Measurements from ENCODE around the gene PRR7.

The PRR7 gene

DNA sequence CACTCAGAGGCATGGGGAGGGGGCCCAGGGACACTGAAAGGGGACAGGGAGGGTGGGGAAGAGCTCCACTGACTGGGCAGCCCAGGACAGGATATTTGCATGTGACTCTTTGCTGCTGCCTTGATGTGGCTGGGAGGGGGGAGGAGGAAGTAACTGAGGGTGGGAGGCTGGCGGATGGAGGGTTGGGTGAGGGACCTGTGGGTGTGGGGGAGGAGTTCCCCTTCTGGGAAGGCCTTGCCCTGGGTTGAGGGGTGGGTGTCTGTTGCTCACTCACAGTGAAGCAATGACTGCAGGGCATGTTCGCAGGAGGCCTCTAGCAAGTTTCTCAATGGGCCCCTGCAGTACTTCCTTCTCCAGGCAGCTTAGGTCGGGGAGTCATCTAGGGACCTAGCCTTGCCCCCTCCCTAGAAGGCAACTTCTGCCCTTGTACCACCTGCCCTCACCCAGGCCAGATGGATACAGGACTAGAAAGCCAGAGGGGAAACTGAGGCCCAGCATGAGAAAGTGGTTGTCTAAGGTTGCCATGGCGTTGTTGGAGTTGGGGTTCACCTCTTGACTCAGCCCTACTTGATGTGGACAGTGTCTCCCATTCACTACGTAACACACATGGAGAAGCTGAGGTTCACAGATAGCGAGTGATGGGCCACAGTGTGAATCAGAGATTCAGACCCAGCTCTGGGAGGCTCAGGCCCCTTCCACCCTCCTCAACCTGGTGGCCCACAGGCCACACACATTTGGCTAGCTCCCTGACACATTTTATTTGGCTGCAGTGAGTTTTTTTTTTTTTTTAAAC is 17.2 kb upstream of the PRR7 start:
- Histone ChIP-seq H3K79me2 (ENCODE audit: control insufficient read depth, insufficient read depth, low read length) (peaks cover 5% of the 10 kb centered on the region), H3K27ac (ENCODE audit: low read depth, low read length) (no peak overlapping the region), H2AK5ac (ENCODE audit: low read length) (no peak overlapping the region), H2BK5ac (ENCODE audit: low read length) (no peak overlapping the region), H2BK15ac (replicated peaks; ENCODE audit: low read depth) (no peak overlapping the region), H3K4me2 (ENCODE audit: low read length) (no peak overlapping the region), H2BK120ac (ENCODE audit: low read depth, low read length) (no peak overlapping the region), H4K8ac (ENCODE audit: low read depth, low read length) (no peak overlapping the region), H3K36me3 (ENCODE audit: control insufficient read depth, insufficient read depth, low read length) (no peaks in the 10 kb centered on the region), H3K4me1 (ENCODE audit: control insufficient read depth, low read depth, low read length) (peaks cover 6% of the 10 kb centered on the region), H3K4me3 (ENCODE audit: low read length) (no peak overlapping the region), H3K9ac (ENCODE audit: low read length) (no peak overlapping the region), H3K56ac (ENCODE audit: low read length) (peak overlapping the region; percentile 5), H3K4ac (ENCODE audit: low read depth, low read length) (no peak overlapping the region), H3K27me3 (ENCODE audit: insufficient read depth, low read length, poor library complexity) (no peaks in the 10 kb centered on the region), H3K18ac (ENCODE audit: low read length) (no peak overlapping the region), H3K79me1 (ENCODE audit: low read length) (peaks cover 11% of the 10 kb centered on the region), H3K23ac (ENCODE audit: low read length) (no peak overlapping the region), H4K5ac (ENCODE audit: low read length) (no peak overlapping the region)
- WGBS (ENCODE audit: extremely low coverage, insufficient coverage, low lambda C conversion rate): no CpG with 5 or more reads among the region's 6 CpGs
- DNase-seq: no peak

DNA sequence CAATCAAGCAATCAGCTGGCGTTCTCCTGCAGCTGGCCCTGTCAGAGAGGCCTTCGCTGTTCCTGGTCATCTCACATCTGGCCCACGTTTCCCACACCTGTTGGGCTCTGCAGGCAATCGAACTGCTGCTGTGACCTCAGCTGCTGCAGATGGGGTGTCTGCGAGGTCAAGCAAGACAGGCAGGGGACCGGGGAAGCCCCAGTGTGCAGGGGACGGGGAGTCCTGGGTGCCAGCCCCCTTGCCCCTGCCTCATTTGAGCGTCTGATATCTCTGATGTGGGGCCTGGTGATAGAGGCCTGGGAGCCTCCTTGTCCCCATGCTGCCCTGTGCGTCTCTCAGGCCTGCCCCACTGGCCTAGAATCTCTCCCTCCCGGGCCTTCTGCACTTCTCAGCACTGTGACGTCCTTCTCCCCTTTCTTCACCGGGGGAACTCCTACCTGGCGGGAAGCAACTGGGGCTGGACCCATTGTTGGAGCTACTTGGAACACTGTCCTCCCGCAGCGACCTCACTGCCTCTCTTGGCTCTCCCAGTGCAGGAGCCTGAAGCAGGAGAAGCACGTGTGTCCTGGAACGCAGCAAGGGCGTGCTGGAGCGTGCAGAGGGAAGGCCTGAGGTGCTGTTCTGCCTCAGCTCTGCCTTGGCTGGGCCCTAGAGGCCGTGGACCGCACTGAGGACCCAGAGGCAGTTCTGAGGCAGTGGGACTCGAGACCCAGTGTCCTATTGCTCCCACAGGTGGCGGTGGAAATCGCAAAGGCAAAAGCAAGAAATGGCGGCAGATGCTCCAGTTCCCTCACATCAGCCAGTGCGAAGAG is 16.3 kb upstream of the PRR7 start:
- H3K23ac ChIP-seq (ENCODE audit: low read length): no peak overlapping the region
- no peak for DNase-seq
- no peak overlapping the region for H4K5ac ChIP-seq (ENCODE audit: low read length)
- peaks cover 6% of the 10 kb centered on the region for H3K4me1 ChIP-seq (ENCODE audit: control insufficient read depth, low read depth, low read length)
- H3K4me2 ChIP-seq (ENCODE audit: low read length): no peak overlapping the region
- no peak overlapping the region for H2AK5ac ChIP-seq (ENCODE audit: low read length)
- no peak overlapping the region for H3K4me3 ChIP-seq (ENCODE audit: low read length)
- H3K79me2 ChIP-seq (ENCODE audit: control insufficient read depth, insufficient read depth, low read length): peaks cover 5% of the 10 kb centered on the region
- H3K4ac ChIP-seq (ENCODE audit: low read depth, low read length): no peak overlapping the region
- H4K8ac ChIP-seq (ENCODE audit: low read depth, low read length): no peak overlapping the region
- no peak overlapping the region for H2BK5ac ChIP-seq (ENCODE audit: low read length)
- no peaks in the 10 kb centered on the region for H3K27me3 ChIP-seq (ENCODE audit: insufficient read depth, low read length, poor library complexity)
- H3K79me1 ChIP-seq (ENCODE audit: low read length): peaks cover 11% of the 10 kb centered on the region
- no peak overlapping the region for H3K56ac ChIP-seq (ENCODE audit: low read length)
- no CpG with 5 or more reads among the region's 26 CpGs for WGBS (ENCODE audit: extremely low coverage, insufficient coverage, low lambda C conversion rate)
- no peak overlapping the region for H2BK120ac ChIP-seq (ENCODE audit: low read depth, low read length)
- no peak overlapping the region for H3K18ac ChIP-seq (ENCODE audit: low read length)
- no peak overlapping the region for H2BK15ac ChIP-seq (replicated peaks; ENCODE audit: low read depth)
- H3K9ac ChIP-seq (ENCODE audit: low read length): no peak overlapping the region
- no peaks in the 10 kb centered on the region for H3K36me3 ChIP-seq (ENCODE audit: control insufficient read depth, insufficient read depth, low read length)
- H3K27ac ChIP-seq (ENCODE audit: low read depth, low read length): no peak overlapping the region

DNA sequence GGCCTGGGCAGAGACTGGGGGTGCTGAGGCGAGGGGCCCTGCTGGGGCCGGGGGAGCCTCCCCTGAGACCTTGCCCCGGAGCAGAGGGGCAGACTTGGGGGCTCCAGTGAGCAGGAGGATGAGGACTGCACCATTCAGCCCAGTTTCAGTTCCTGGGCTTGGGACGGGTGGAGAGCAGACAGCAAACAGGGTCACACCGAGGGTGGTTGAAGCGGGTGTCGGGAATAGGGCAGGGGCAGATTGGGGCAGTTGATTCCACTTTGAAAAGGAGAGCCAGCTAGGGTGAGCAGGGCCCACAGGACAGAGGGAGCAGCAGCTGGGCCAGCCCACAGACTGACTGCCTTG is 15.7 kb upstream of the PRR7 start:
- H3K18ac ChIP-seq (ENCODE audit: low read length): no peak overlapping the region
- no peak overlapping the region for H3K4me2 ChIP-seq (ENCODE audit: low read length)
- H3K79me1 ChIP-seq (ENCODE audit: low read length): peaks cover 11% of the 10 kb centered on the region
- H3K4ac ChIP-seq (ENCODE audit: low read depth, low read length): no peak overlapping the region
- peaks cover 3% of the 10 kb centered on the region for H3K4me1 ChIP-seq (ENCODE audit: control insufficient read depth, low read depth, low read length)
- H3K36me3 ChIP-seq (ENCODE audit: control insufficient read depth, insufficient read depth, low read length): no peaks in the 10 kb centered on the region
- H3K23ac ChIP-seq (ENCODE audit: low read length): no peak overlapping the region
- no peaks in the 10 kb centered on the region for H3K27me3 ChIP-seq (ENCODE audit: insufficient read depth, low read length, poor library complexity)
- no peak overlapping the region for H3K4me3 ChIP-seq (ENCODE audit: low read length)
- H2BK120ac ChIP-seq (ENCODE audit: low read depth, low read length): no peak overlapping the region
- no peak overlapping the region for H4K5ac ChIP-seq (ENCODE audit: low read length)
- H4K8ac ChIP-seq (ENCODE audit: low read depth, low read length): no peak overlapping the region
- no peak overlapping the region for H3K56ac ChIP-seq (ENCODE audit: low read length)
- H3K9ac ChIP-seq (ENCODE audit: low read length): no peak overlapping the region
- H3K27ac ChIP-seq (ENCODE audit: low read depth, low read length): no peak overlapping the region
- DNase-seq: no peak
- H2BK5ac ChIP-seq (ENCODE audit: low read length): no peak overlapping the region
- H3K79me2 ChIP-seq (ENCODE audit: control insufficient read depth, insufficient read depth, low read length): peaks cover 5% of the 10 kb centered on the region
- WGBS (ENCODE audit: extremely low coverage, insufficient coverage, low lambda C conversion rate): no CpG with 5 or more reads among the region's 7 CpGs
- no peak overlapping the region for H2BK15ac ChIP-seq (replicated peaks; ENCODE audit: low read depth)
- no peak overlapping the region for H2AK5ac ChIP-seq (ENCODE audit: low read length)

DNA sequence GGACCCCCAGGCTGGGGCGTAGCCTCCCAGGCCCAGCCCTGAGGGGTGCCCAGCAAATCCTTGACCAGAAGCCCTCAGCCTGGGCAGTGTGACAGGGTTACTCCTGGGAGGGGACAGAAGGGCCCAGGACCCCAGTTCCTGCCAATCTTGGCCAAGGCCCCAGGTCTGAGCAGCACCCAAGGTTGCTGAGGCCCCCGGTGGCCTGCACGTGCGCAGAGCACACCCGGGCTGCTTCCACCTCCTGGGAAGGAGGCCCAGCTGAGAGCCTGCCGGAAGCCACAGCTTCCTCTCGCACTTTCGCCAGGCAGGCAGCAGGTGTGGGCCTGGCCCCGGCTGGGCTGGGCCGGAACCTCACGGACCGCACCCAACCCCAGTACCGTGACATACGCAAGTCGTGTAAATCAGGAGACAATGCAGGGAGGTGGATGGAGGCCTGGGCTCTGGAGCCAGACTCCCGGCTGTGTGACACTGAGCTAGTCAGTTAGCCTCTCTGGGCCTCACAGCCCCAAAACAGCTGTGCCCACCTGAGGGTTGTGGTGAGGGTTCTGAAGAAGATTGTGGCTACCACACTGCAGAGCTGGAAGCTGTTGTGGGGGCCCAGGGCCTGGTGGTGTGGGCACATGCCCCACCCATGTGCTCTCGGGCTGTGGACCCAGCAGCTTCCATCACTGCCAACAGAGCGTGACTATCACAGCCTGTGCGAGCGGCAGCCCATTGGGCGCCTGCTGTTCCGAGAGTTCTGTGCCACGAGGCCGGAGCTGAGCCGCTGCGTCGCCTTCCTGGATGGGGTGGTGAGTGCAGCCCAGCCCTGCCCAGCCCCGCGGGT is 15.1 kb upstream of the PRR7 start:
- H2BK120ac ChIP-seq (ENCODE audit: low read depth, low read length): no peak overlapping the region
- no peak overlapping the region for H3K23ac ChIP-seq (ENCODE audit: low read length)
- H3K56ac ChIP-seq (ENCODE audit: low read length): no peak overlapping the region
- peaks cover 5% of the 10 kb centered on the region for H3K79me2 ChIP-seq (ENCODE audit: control insufficient read depth, insufficient read depth, low read length)
- no peak overlapping the region for H3K27ac ChIP-seq (ENCODE audit: low read depth, low read length)
- no CpG with 5 or more reads among the region's 29 CpGs for WGBS (ENCODE audit: extremely low coverage, insufficient coverage, low lambda C conversion rate)
- peaks cover 3% of the 10 kb centered on the region for H3K4me1 ChIP-seq (ENCODE audit: control insufficient read depth, low read depth, low read length)
- no peak for DNase-seq
- H2AK5ac ChIP-seq (ENCODE audit: low read length): no peak overlapping the region
- H3K18ac ChIP-seq (ENCODE audit: low read length): no peak overlapping the region
- H3K9ac ChIP-seq (ENCODE audit: low read length): no peak overlapping the region
- H2BK15ac ChIP-seq (replicated peaks; ENCODE audit: low read depth): no peak overlapping the region
- H3K4me3 ChIP-seq (ENCODE audit: low read length): no peak overlapping the region
- no peaks in the 10 kb centered on the region for H3K27me3 ChIP-seq (ENCODE audit: insufficient read depth, low read length, poor library complexity)
- no peak overlapping the region for H4K5ac ChIP-seq (ENCODE audit: low read length)
- H3K4me2 ChIP-seq (ENCODE audit: low read length): no peak overlapping the region
- H3K79me1 ChIP-seq (ENCODE audit: low read length): peaks cover 11% of the 10 kb centered on the region
- H3K4ac ChIP-seq (ENCODE audit: low read depth, low read length): no peak overlapping the region
- no peak overlapping the region for H4K8ac ChIP-seq (ENCODE audit: low read depth, low read length)
- H3K36me3 ChIP-seq (ENCODE audit: control insufficient read depth, insufficient read depth, low read length): no peaks in the 10 kb centered on the region
- H2BK5ac ChIP-seq (ENCODE audit: low read length): no peak overlapping the region

DNA sequence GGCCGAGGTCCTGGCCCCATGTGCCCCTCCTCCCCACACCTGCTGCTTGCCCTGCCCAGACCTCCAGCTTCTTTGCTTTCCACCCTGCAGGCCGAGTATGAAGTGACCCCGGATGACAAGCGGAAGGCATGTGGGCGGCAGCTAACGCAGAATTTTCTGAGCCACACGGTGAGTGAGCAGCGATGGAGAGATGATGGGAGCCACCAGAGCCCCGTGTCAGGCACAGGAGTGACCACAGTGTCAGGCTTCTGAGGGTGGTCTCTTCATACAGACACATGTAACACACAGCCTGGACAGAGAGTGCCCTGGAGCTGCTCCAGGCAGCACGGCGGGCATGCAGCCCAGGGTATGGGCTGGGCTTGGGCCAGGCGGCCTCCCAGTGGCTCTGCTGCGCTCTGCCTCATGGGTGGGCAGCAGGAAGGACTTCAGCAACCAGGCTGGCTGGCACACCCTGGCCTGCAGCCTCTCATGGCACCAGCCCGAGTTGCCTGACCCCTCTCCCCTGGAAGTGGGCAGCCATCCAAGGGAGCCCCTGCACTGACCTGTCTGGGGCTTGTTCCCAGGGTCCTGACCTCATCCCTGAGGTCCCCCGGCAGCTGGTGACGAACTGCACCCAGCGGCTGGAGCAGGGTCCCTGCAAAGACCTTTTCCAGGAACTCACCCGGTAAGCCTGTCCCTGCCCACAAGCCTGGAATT is 14.3 kb upstream of the PRR7 start:
- Histone ChIP-seq H3K36me3 (ENCODE audit: control insufficient read depth, insufficient read depth, low read length) (no peaks in the 10 kb centered on the region), H3K18ac (ENCODE audit: low read length) (no peak overlapping the region), H3K56ac (ENCODE audit: low read length) (no peak overlapping the region), H3K4me1 (ENCODE audit: control insufficient read depth, low read depth, low read length) (peaks cover 1% of the 10 kb centered on the region), H4K5ac (ENCODE audit: low read length) (no peak overlapping the region), H2BK15ac (replicated peaks; ENCODE audit: low read depth) (no peak overlapping the region), H2BK5ac (ENCODE audit: low read length) (no peak overlapping the region), H2BK120ac (ENCODE audit: low read depth, low read length) (no peak overlapping the region), H3K4me3 (ENCODE audit: low read length) (no peak overlapping the region), H3K9ac (ENCODE audit: low read length) (no peak overlapping the region), H3K27ac (ENCODE audit: low read depth, low read length) (no peak overlapping the region), H3K4me2 (ENCODE audit: low read length) (no peak overlapping the region), H3K23ac (ENCODE audit: low read length) (no peak overlapping the region), H3K4ac (ENCODE audit: low read depth, low read length) (no peak overlapping the region), H4K8ac (ENCODE audit: low read depth, low read length) (no peak overlapping the region), H2AK5ac (ENCODE audit: low read length) (no peak overlapping the region), H3K27me3 (ENCODE audit: insufficient read depth, low read length, poor library complexity) (no peaks in the 10 kb centered on the region), H3K79me1 (ENCODE audit: low read length) (peaks cover 10% of the 10 kb centered on the region), H3K79me2 (ENCODE audit: control insufficient read depth, insufficient read depth, low read length) (peaks cover 4% of the 10 kb centered on the region)
- DNase-seq: no peak
- no CpG with 5 or more reads among the region's 18 CpGs for WGBS (ENCODE audit: extremely low coverage, insufficient coverage, low lambda C conversion rate)
